ENCODE measurements around the gene VOPP1. TPM values are rescaled to one million over a fixed set of nuclear protein-coding genes. Genes with fewer than 3 reads are reported as not detected.

VOPP1 gene
- total RNA-seq, 3 donors from 2014 or later = 28.2 to 42.6 (median 40.8) TPM

DNA sequence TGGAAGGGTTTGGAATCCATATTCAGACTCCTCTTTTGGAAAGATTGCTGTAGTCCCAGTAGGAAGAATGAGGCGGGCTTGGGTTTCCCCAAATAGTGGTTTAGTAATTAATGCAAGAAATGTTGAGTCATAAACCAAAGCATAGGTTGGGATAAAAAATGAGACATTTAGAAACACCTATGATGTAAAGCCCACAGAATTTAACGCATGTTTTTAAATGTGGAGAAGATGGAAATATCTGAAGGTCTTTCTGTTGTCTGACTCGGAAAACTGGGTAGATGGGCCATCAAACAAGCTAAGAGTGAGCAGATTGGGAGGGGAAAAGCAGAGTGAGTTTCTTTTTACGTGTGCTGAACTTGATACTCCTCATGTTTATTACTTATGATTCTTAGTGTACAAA is 145.0 kb downstream of the VOPP1 start:
- Histone ChIP-seq H3K27ac (no peak overlapping the region), H3K27me3 (no peaks in the 10 kb centered on the region), H3K4me3 (no peak overlapping the region), H3K4me1 (no peaks in the 10 kb centered on the region), H3K36me3 (no peaks in the 10 kb centered on the region), H3K9me3 (no peaks in the 10 kb centered on the region)
- DNase-seq (ENCODE audit: low spot score in 2 of 2) = no peak
- intact Hi-C loops (cut with DNase I; ENCODE audit: low total_unique reads) = no loop called here
- TF ChIP-seq CTCF (IDR thresholded peaks at IDR 0.05) (no peak), POLR2A (IDR thresholded peaks at IDR 0.05) (no peak), POLR2AphosphoS5 (IDR thresholded peaks at IDR 0.05) (no peak)

GRCh38 chr7:55426676-55427075 is 145.6 kb downstream of the VOPP1 start:
- DNase-seq (ENCODE audit: low spot score in 2 of 2) = no peak
- H3K27me3 ChIP-seq = no peaks in the 10 kb centered on the region
- H3K36me3 ChIP-seq = no peaks in the 10 kb centered on the region
- H3K27ac ChIP-seq = no peak overlapping the region
- TF ChIP-seq POLR2AphosphoS5 (IDR thresholded peaks at IDR 0.05) (no peak), POLR2A (IDR thresholded peaks at IDR 0.05) (no peak), CTCF (IDR thresholded peaks at IDR 0.05) (no peak)
- no peak overlapping the region for H3K4me3 ChIP-seq
- intact Hi-C loops (cut with DNase I; ENCODE audit: low total_unique reads) = no loop called here
- H3K4me1 ChIP-seq = no peaks in the 10 kb centered on the region
- no peaks in the 10 kb centered on the region for H3K9me3 ChIP-seq

- H3K27me3 ChIP-seq = no peaks in the 10 kb centered on the region
- H3K4me1 ChIP-seq = no peaks in the 10 kb centered on the region
- H3K9me3 ChIP-seq = no peaks in the 10 kb centered on the region
- no peak for TF ChIP-seq CTCF (IDR thresholded peaks at IDR 0.05)
- no peak for TF ChIP-seq POLR2AphosphoS5 (IDR thresholded peaks at IDR 0.05)
- TF ChIP-seq POLR2A (IDR thresholded peaks at IDR 0.05) = no peak
- H3K36me3 ChIP-seq = no peaks in the 10 kb centered on the region
- H3K27ac ChIP-seq = no peak overlapping the region
- H3K4me3 ChIP-seq = no peak overlapping the region
- intact Hi-C loops (cut with DNase I; ENCODE audit: low total_unique reads) = no loop called here
- DNase-seq (ENCODE audit: low spot score in 2 of 2) = no peak
Observed at GRCh38 chr7:55425141-55425752, 147.1 kb downstream of the VOPP1 start.

DNA sequence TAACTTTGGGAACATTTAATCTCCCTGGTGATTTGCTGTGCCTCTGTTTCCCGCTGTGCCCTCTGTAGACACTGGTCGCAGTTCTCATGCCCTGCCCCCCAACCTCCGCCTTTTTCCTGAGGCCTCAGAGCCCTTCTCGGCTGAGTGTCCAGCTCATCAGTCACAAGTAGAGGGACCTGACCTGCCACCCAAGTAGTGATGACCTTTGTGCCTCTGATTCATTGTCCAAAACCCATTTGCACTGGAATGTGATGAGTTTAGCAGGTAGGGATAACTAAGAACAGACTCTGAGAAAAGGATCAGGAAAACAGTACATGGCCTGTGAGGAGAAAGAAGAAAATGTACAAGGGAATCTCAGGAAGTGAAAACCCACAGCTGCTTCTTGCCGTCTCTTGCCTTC is 148.4 kb downstream of the VOPP1 start:
- intact Hi-C loops (cut with DNase I; ENCODE audit: low total_unique reads) = no loop called here
- no peak overlapping the region for H3K4me3 ChIP-seq
- no peak overlapping the region for H3K27ac ChIP-seq
- H3K9me3 ChIP-seq = no peaks in the 10 kb centered on the region
- H3K4me1 ChIP-seq = no peaks in the 10 kb centered on the region
- TF ChIP-seq POLR2A (IDR thresholded peaks at IDR 0.05) (no peak), CTCF (IDR thresholded peaks at IDR 0.05) (no peak), POLR2AphosphoS5 (IDR thresholded peaks at IDR 0.05) (no peak)
- DNase-seq (ENCODE audit: low spot score in 2 of 2) = no peak
- no peaks in the 10 kb centered on the region for H3K27me3 ChIP-seq
- no peaks in the 10 kb centered on the region for H3K36me3 ChIP-seq

- DNase-seq (ENCODE audit: low spot score in 2 of 2) = no peak
- H3K4me3 ChIP-seq = no peak overlapping the region
- no peaks in the 10 kb centered on the region for H3K9me3 ChIP-seq
- H3K27ac ChIP-seq = no peak overlapping the region
- intact Hi-C loops (cut with DNase I; ENCODE audit: low total_unique reads) = no loop called here
- no peaks in the 10 kb centered on the region for H3K4me1 ChIP-seq
- no peaks in the 10 kb centered on the region for H3K27me3 ChIP-seq
- TF ChIP-seq CTCF (IDR thresholded peaks at IDR 0.05) = no peak
- TF ChIP-seq POLR2AphosphoS5 (IDR thresholded peaks at IDR 0.05) = no peak
- no peak for TF ChIP-seq POLR2A (IDR thresholded peaks at IDR 0.05)
- no peaks in the 10 kb centered on the region for H3K36me3 ChIP-seq
Observed at GRCh38 chr7:55423277-55423711, 149.0 kb downstream of the VOPP1 start.

Other genes with a start within 250 kb of the VOPP1 start
- gene LANCL2, start 207.2 kb downstream of the VOPP1 start, total RNA-seq = 10 to 100 TPM; 11.8 to 22.4 (median 20.2) TPM